HepG2 (cell line): ENCODE data around the gene HSCB. TPM values are rescaled to one million over a fixed set of nuclear protein-coding genes. Genes with fewer than 3 reads are reported as not detected.

Experiments
- ARNTL ChIP-seq: sonication (generic); formaldehyde crosslinking; IDR thresholded peaks from 2 replicates; pipeline ENCODE4 v1.4.0; 2020; ENCODE audit warnings: mild to moderate bottlenecking, missing genetic modification reagents
- ATM ChIP-seq: fragments of 450-650 bp; IDR thresholded peaks from 2 replicates; pipeline ENCODE4 v1.7.1; 2017; ENCODE audit warnings: mild to moderate bottlenecking, borderline replicate concordance
- BORCS8-MEF2B ChIP-seq: sonication (generic); formaldehyde crosslinking; IDR thresholded peaks from 2 replicates; pipeline ENCODE4 v1.8.0; 2022; ENCODE audit warnings: mild to moderate bottlenecking, missing genetic modification reagents
- KAT8 ChIP-seq: IDR thresholded peaks from 2 replicates; pipeline ENCODE4 v1.6.1; 2016; ENCODE audit warnings: missing genetic modification reagents, missing compliant biosample characterization
- MIXL1 ChIP-seq: IDR thresholded peaks from 2 replicates; pipeline ENCODE4 v1.6.1; 2016
- MTERF4 ChIP-seq: sonication (generic); formaldehyde crosslinking; IDR thresholded peaks from 2 replicates; pipeline ENCODE4 v1.8.0; 2023; ENCODE audit warnings: mild to moderate bottlenecking, missing genetic modification reagents
- NFKBIZ ChIP-seq: IDR thresholded peaks from 2 replicates; pipeline ENCODE4 v1.6.1; 2018; ENCODE audit warnings: missing genetic modification reagents, missing compliant biosample characterization
- RORA ChIP-seq: sonication (generic); formaldehyde crosslinking; IDR thresholded peaks from 2 replicates; pipeline ENCODE4 v1.5.0; 2020; ENCODE audit warnings: mild to moderate bottlenecking, missing genetic modification reagents, moderate library complexity
- SIX1 ChIP-seq: sonication (generic); formaldehyde crosslinking; IDR thresholded peaks from 2 replicates; pipeline ENCODE4 v1.4.0; 2020; ENCODE audit warnings: missing genetic modification reagents, borderline replicate concordance
- SNAPC2 ChIP-seq: sonication (generic); formaldehyde crosslinking; IDR thresholded peaks from 2 replicates; pipeline ENCODE4 v1.8.1; 2022; ENCODE audit warnings: mild to moderate bottlenecking, missing genetic modification reagents
- TOE1 ChIP-seq: sonication (generic); formaldehyde crosslinking; IDR thresholded peaks from 2 replicates; pipeline ENCODE4 v1.4.0; 2020; ENCODE audit warnings: mild to moderate bottlenecking, missing genetic modification reagents
- YY1 ChIP-seq: IDR thresholded peaks from 2 replicates; pipeline ENCODE4 v1.6.1; 2011; ENCODE audit warnings: low read length, low read depth, moderate library complexity, mild to moderate bottlenecking; ENCODE audit not compliant: insufficient read depth, insufficient replicate concordance
- ZKSCAN8 ChIP-seq: IDR thresholded peaks from 2 replicates; pipeline ENCODE4 v1.6.1; 2016; ENCODE audit warnings: borderline replicate concordance, missing genetic modification reagents, missing compliant biosample characterization
- ZMYM4 ChIP-seq: sonication (generic); formaldehyde crosslinking; IDR thresholded peaks from 2 replicates; pipeline ENCODE4 v1.8.1; 2023; ENCODE audit warnings: mild to moderate bottlenecking, missing genetic modification reagents
- ZNF10 ChIP-seq: sonication (generic); formaldehyde crosslinking; IDR thresholded peaks from 2 replicates; pipeline ENCODE4 v1.4.0; 2020; ENCODE audit warnings: mild to moderate bottlenecking, low read depth, missing genetic modification reagents, borderline replicate concordance
- ZNF12 ChIP-seq: sonication (generic); formaldehyde crosslinking; IDR thresholded peaks from 2 replicates; pipeline ENCODE4 v1.5.0; 2020; ENCODE audit warnings: missing genetic modification reagents
- ZNF256 ChIP-seq: sonication (generic); formaldehyde crosslinking; conservative IDR thresholded peaks from 2 replicates; pipeline ENCODE4 v1.4.0; 2020; ENCODE audit warnings: missing genetic modification reagents
- ZNF367 ChIP-seq: sonication (generic); formaldehyde crosslinking; IDR thresholded peaks from 2 replicates; pipeline ENCODE4 v1.4.0; 2020; ENCODE audit warnings: missing genetic modification reagents, borderline replicate concordance
- ZNF567 ChIP-seq: sonication (generic); formaldehyde crosslinking; IDR thresholded peaks from 2 replicates; pipeline ENCODE4 v1.8.1; 2023; ENCODE audit warnings: mild to moderate bottlenecking, missing genetic modification reagents, borderline replicate concordance
- ZNF577 ChIP-seq: sonication (generic); formaldehyde crosslinking; IDR thresholded peaks from 2 replicates; pipeline ENCODE4 v1.4.0; 2020; ENCODE audit warnings: mild to moderate bottlenecking, low read depth, missing genetic modification reagents, borderline replicate concordance
- ZNF724P ChIP-seq: sonication (generic); formaldehyde crosslinking; IDR thresholded peaks from 2 replicates; pipeline ENCODE4 v1.8.0; 2022; ENCODE audit warnings: missing genetic modification reagents, borderline replicate concordance
- ZNF841 ChIP-seq: sonication (generic); formaldehyde crosslinking; IDR thresholded peaks from 2 replicates; pipeline ENCODE4 v1.8.1; 2023; ENCODE audit warnings: missing genetic modification reagents, borderline replicate concordance
- polyA plus RNA-seq, 8 experiments: library from polyadenylated mRNA; depleted of rRNA in 3 of 8; stranded (reverse) in 7 of 8; unstranded in 1 of 8; fragments of >200 nt; fragmentation: Illumina TruSeq in 4 of 8; extraction: Trizol in 4 of 8; gene quantifications; 2 replicates each; pipeline versions ENCODE4 v1.2.1 to v1.2.3, GENCODE V29; 2011 to 2016; ENCODE audit warnings: low read depth in 4 of 8, missing spikeins in 1 of 8, mixed read lengths in 1 of 8; ENCODE audit not compliant: insufficient read depth in 1 of 8
- total RNA-seq, 5 experiments: library from RNA; depleted of rRNA; stranded (reverse); fragments of >200 nt; fragmentation: Illumina TruSeq; extraction: Trizol; gene quantifications; 2 replicates each; pipeline ENCODE4 v1.2.3, GENCODE V29; 2016; ENCODE audit warnings: low read depth in 1 of 5
- TF ChIP-seq, protein P1 (sequence below): fragments of 450-650 bp; IDR thresholded peaks from 2 replicates; pipeline ENCODE4 v1.6.1; 2017
- TF ChIP-seq, protein P2 (sequence below): IDR thresholded peaks from 2 replicates; pipeline ENCODE4 v1.6.1; 2016; ENCODE audit warnings: mild to moderate bottlenecking, missing biosample characterization, missing genetic modification reagents
- TF ChIP-seq, protein P3 (sequence below): sonication (generic); formaldehyde crosslinking; IDR thresholded peaks from 2 replicates; pipeline ENCODE4 v1.4.0; 2020; ENCODE audit warnings: missing genetic modification reagents

The HSCB gene
- total and polyA plus RNA-seq, 2 of the 13 experiments (the other 11 are each of a cell fraction or from before 2014, with no cell fraction given) = 15.4 to 20.9 TPM

- TF ChIP-seq MTERF4 (CRISPR knock-in tag) (peak; percentile 96), BORCS8-MEF2B (CRISPR knock-in tag) (peak; percentile 93), ZNF577 (CRISPR knock-in tag) (no peak), TOE1 (CRISPR knock-in tag) (no peak), SNAPC2 (no peak), RORA (CRISPR knock-in tag) (no peak), ARNTL (peak; percentile 89; the same call in 1 of the 2 replicates), KAT8 (peak; percentile 44), SIX1 (CRISPR knock-in tag) (peak; percentile 53; the same call in 1 of the 2 replicates), ZNF12 (CRISPR knock-in tag) (no peak), ZNF10 (no peak), ZMYM4 (peak; percentile 75), YY1 (peak; percentile 81), ZNF367 (CRISPR knock-in tag) (no peak), ZNF567 (peak; percentile 27; the same call in 1 of the 2 replicates), NFKBIZ (0 out of 2 replicates have a peak, but pooled peaks have one; percentile 27), ZNF841 (peak; percentile 39), ATM (no peak), ZKSCAN8 (CRISPR knock-in tag) (no peak), ZNF724P (CRISPR knock-in tag) (peak; percentile 59; the same call in 1 of the 2 replicates), ZNF256 (0 out of 2 replicates have a peak, but pooled peaks have one; percentile 41), MIXL1 (CRISPR knock-in tag) (0 out of 2 replicates have a peak, but pooled peaks have one; percentile 26)
- TF ChIP-seq, protein P1, sequence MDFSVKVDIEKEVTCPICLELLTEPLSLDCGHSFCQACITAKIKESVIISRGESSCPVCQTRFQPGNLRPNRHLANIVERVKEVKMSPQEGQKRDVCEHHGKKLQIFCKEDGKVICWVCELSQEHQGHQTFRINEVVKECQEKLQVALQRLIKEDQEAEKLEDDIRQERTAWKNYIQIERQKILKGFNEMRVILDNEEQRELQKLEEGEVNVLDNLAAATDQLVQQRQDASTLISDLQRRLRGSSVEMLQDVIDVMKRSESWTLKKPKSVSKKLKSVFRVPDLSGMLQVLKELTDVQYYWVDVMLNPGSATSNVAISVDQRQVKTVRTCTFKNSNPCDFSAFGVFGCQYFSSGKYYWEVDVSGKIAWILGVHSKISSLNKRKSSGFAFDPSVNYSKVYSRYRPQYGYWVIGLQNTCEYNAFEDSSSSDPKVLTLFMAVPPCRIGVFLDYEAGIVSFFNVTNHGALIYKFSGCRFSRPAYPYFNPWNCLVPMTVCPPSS = no peak
- TF ChIP-seq, protein P2, sequence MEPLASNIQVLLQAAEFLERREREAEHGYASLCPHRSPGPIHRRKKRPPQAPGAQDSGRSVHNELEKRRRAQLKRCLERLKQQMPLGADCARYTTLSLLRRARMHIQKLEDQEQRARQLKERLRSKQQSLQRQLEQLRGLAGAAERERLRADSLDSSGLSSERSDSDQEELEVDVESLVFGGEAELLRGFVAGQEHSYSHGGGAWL (CRISPR knock-in tag) = peak; percentile 48; the same call in 1 of the 2 replicates
- TF ChIP-seq, protein P3, sequence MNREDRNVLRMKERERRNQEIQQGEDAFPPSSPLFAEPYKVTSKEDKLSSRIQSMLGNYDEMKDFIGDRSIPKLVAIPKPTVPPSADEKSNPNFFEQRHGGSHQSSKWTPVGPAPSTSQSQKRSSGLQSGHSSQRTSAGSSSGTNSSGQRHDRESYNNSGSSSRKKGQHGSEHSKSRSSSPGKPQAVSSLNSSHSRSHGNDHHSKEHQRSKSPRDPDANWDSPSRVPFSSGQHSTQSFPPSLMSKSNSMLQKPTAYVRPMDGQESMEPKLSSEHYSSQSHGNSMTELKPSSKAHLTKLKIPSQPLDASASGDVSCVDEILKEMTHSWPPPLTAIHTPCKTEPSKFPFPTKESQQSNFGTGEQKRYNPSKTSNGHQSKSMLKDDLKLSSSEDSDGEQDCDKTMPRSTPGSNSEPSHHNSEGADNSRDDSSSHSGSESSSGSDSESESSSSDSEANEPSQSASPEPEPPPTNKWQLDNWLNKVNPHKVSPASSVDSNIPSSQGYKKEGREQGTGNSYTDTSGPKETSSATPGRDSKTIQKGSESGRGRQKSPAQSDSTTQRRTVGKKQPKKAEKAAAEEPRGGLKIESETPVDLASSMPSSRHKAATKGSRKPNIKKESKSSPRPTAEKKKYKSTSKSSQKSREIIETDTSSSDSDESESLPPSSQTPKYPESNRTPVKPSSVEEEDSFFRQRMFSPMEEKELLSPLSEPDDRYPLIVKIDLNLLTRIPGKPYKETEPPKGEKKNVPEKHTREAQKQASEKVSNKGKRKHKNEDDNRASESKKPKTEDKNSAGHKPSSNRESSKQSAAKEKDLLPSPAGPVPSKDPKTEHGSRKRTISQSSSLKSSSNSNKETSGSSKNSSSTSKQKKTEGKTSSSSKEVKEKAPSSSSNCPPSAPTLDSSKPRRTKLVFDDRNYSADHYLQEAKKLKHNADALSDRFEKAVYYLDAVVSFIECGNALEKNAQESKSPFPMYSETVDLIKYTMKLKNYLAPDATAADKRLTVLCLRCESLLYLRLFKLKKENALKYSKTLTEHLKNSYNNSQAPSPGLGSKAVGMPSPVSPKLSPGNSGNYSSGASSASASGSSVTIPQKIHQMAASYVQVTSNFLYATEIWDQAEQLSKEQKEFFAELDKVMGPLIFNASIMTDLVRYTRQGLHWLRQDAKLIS = peak; percentile 18
Measured at GRCh38 chr22:28800308-28801041, 58.6 kb downstream of the HSCB start, which contains the start of gene XBP1 (continued).
